Activated CD8-positive, alpha-beta memory T cell treated with anti-CD3 and anti-CD28 coated beads for 48 hours (primary cell): ENCODE data around the gene GOPC.
"Not testable (repeated sequence)": the region's sequence is repeated elsewhere in the genome, so short reads cannot be mapped to it uniquely, and the experiment has no call there.

ENCODE experiments used
- DNase-seq, 3 experiments: peaks; one replicate each; pipeline ENCODE4 v3.0.0-alpha.2; 2020; ENCODE audit warnings: low read depth in 2 of 3, low spot score in 2 of 3

The GOPC gene

GRCh38 chr6:117518870-117519269, 83.4 kb downstream of the GOPC start:
- no peak for DNase-seq

GRCh38 chr6:117517995-117518394, 84.3 kb downstream of the GOPC start:
- not testable (repeated sequence) for DNase-seq

- DNase-seq, result no peak
These were observed 87.0 kb downstream of the GOPC start for GRCh38 chr6:117515326-117515725.

- no peak for DNase-seq
These were observed 87.7 kb downstream of the GOPC start for GRCh38 chr6:117514655-117515054.

GRCh38 chr6:117513778-117514365, 88.4 kb downstream of the GOPC start:
- DNase-seq, result no peak

- no peak for DNase-seq
These were observed 89.2 kb downstream of the GOPC start for GRCh38 chr6:117512987-117513573.

GRCh38 chr6:117512056-117512828, 90.1 kb downstream of the GOPC start:
- DNase-seq, result no peak
